ENCODE measurements around the gene EPHA4. TPM values are rescaled to one million over a fixed set of nuclear protein-coding genes. Genes with fewer than 3 reads are reported as not detected.

The EPHA4 gene
- polyA plus RNA-seq, 1 of the 3 experiments (the other 2 are of a cell fraction), result 0.90 TPM

DNA sequence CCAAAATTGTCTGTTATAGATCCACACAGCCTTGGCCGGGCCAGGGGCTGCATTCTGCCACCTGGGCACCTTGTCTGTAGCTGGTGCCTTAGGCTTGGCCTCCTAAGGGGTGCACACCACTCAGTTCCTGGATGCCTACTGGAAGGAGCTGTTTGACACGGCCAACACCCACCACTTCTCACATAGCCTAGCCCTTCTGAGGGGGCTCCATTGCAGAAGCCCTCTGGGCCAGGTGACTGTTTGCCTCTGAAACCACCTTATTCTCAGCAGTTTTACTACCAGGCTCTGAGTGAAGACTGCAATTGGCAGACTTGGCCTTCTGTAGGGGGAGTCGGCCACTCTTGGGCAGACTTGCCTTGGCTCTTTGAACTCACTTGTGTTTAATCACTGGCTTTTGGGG, 39.5 kb downstream of the EPHA4 start (continued):
- TF ChIP-seq REST (IDR thresholded peaks at IDR 0.05; ENCODE audit: low read depth, low read length) (no peak), IRF3 (IDR thresholded peaks at IDR 0.05; ENCODE audit: low read depth, low read length) (no peak), RCOR1 (IDR thresholded peaks at IDR 0.05; ENCODE audit: low read length) (no peak), MEF2A (IDR thresholded peaks at IDR 0.05; ENCODE audit: borderline replicate concordance, low read depth) (no peak)

DNA sequence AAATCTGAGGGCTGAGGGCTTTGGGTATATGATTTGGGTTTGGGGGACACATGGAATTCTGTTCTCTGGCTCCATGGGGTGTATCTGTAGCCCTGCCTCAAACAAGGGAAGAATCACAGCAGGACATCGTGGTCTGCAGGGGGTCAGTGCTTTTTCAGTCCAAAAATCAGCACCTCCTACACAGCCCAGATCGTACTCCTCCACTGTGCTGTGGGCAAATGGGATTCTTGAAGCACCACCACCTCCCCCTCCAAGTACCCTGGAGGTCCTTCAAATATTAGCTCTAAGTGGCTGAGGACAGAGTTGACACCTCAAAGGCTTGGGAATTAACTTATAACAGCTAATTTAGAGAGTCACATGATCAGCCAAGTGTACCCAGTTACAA, 41.5 kb downstream of the EPHA4 start:
- Histone ChIP-seq H3K4me3 (ENCODE audit: low read depth in 2 of 2, low read length in 1 of 2) (no peak overlapping the region), H3K79me2 (ENCODE audit: insufficient read depth) (no peaks in the 10 kb centered on the region), H3K27ac (ENCODE audit: low read depth in 2 of 2, low read length in 1 of 2) (no peak overlapping the region), H3K9ac (no peak overlapping the region), H3K36me3 (replicated peaks in 1 of 2; ENCODE audit: control insufficient read depth in 1 of 2, insufficient read depth in 2 of 2, low read length in 1 of 2) (no peaks in the 10 kb centered on the region), H3K4me2 (no peak overlapping the region), H3K9me3 (no peaks in the 10 kb centered on the region), H3F3A (replicated peaks; ENCODE audit: insufficient read depth) (no peaks in the 10 kb centered on the region), H3K9me2 (no peaks in the 10 kb centered on the region), H4K20me1 (ENCODE audit: insufficient read depth) (no peaks in the 10 kb centered on the region), H3K4me1 (ENCODE audit: control insufficient read depth in 1 of 2, insufficient read depth in 2 of 2, low read depth in 1 of 2, low read length in 1 of 2) (no peaks in the 10 kb centered on the region), H2AFZ (ENCODE audit: low read depth) (no peak overlapping the region), H3K27me3 (ENCODE audit: insufficient read depth) (no peaks in the 10 kb centered on the region)
- no peak for DNase-seq
- ChIA-PET POLR2A (no interaction called here), CTCF (no interaction called here)
- WGBS (ENCODE audit: low lambda C conversion rate), result no CpG with 5 or more reads among the region's 2 CpGs
- TF ChIP-seq, protein P1, sequence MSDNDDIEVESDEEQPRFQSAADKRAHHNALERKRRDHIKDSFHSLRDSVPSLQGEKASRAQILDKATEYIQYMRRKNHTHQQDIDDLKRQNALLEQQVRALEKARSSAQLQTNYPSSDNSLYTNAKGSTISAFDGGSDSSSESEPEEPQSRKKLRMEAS (IDR thresholded peaks at IDR 0.05; ENCODE audit: low read depth), result no peak
- no peak for TF ChIP-seq EZH2phosphoT487 (IDR thresholded peaks at IDR 0.05; ENCODE audit: borderline replicate concordance, low read depth)
- no peak for TF ChIP-seq TCF12 (IDR thresholded peaks at IDR 0.05)
- TF ChIP-seq IRF3 (IDR thresholded peaks at IDR 0.05; ENCODE audit: low read depth, low read length), result no peak
- TF ChIP-seq, protein P2, sequence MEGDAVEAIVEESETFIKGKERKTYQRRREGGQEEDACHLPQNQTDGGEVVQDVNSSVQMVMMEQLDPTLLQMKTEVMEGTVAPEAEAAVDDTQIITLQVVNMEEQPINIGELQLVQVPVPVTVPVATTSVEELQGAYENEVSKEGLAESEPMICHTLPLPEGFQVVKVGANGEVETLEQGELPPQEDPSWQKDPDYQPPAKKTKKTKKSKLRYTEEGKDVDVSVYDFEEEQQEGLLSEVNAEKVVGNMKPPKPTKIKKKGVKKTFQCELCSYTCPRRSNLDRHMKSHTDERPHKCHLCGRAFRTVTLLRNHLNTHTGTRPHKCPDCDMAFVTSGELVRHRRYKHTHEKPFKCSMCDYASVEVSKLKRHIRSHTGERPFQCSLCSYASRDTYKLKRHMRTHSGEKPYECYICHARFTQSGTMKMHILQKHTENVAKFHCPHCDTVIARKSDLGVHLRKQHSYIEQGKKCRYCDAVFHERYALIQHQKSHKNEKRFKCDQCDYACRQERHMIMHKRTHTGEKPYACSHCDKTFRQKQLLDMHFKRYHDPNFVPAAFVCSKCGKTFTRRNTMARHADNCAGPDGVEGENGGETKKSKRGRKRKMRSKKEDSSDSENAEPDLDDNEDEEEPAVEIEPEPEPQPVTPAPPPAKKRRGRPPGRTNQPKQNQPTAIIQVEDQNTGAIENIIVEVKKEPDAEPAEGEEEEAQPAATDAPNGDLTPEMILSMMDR (IDR thresholded peaks at IDR 0.05), result no peak
- no peak for TF ChIP-seq CHD2 (IDR thresholded peaks at IDR 0.05; ENCODE audit: low read length, partially characterized antibody)
- no peak for TF ChIP-seq TEAD4 (IDR thresholded peaks at IDR 0.05; ENCODE audit: borderline replicate concordance, insufficient read depth)
- TF ChIP-seq, protein P3, sequence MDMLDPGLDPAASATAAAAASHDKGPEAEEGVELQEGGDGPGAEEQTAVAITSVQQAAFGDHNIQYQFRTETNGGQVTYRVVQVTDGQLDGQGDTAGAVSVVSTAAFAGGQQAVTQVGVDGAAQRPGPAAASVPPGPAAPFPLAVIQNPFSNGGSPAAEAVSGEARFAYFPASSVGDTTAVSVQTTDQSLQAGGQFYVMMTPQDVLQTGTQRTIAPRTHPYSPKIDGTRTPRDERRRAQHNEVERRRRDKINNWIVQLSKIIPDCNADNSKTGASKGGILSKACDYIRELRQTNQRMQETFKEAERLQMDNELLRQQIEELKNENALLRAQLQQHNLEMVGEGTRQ (IDR thresholded peaks at IDR 0.05; ENCODE audit: borderline replicate concordance, low read depth, low read length), result no peak
- no peak for TF ChIP-seq ELF1 (IDR thresholded peaks at IDR 0.05)
- no peak for TF ChIP-seq REST (IDR thresholded peaks at IDR 0.05; ENCODE audit: low read depth, low read length)
- TF ChIP-seq FOSL2 (IDR thresholded peaks at IDR 0.05; ENCODE audit: borderline replicate concordance, low read depth), result no peak
- TF ChIP-seq, protein P4, sequence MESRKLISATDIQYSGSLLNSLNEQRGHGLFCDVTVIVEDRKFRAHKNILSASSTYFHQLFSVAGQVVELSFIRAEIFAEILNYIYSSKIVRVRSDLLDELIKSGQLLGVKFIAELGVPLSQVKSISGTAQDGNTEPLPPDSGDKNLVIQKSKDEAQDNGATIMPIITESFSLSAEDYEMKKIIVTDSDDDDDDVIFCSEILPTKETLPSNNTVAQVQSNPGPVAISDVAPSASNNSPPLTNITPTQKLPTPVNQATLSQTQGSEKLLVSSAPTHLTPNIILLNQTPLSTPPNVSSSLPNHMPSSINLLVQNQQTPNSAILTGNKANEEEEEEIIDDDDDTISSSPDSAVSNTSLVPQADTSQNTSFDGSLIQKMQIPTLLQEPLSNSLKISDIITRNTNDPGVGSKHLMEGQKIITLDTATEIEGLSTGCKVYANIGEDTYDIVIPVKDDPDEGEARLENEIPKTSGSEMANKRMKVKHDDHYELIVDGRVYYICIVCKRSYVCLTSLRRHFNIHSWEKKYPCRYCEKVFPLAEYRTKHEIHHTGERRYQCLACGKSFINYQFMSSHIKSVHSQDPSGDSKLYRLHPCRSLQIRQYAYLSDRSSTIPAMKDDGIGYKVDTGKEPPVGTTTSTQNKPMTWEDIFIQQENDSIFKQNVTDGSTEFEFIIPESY (IDR thresholded peaks at IDR 0.05; ENCODE audit: borderline replicate concordance, low read depth), result no peak
- TF ChIP-seq RFX5 (IDR thresholded peaks at IDR 0.05; ENCODE audit: low read length), result no peak
